Peyer's patch (tissue), 4 donors: ENCODE data around the gene EEF1AKMT3.

ENCODE experiments used
- POLR2A ChIP-seq, 2 donors: fragments of 450-650 bp; IDR thresholded peaks; one replicate each; pipeline ENCODE4 v1.5.1; 2017; ENCODE audit warnings: antibody characterized with exemption in 2 of 2, mild to moderate bottlenecking in 2 of 2, moderate library complexity in 2 of 2
- TF ChIP-seq, protein P1 (sequence below), 6 experiments: fragments of 450-650 bp in 4 of 6; fragments of 200-600 bp in 2 of 6; sonication (generic) in 1 of 6; IDR thresholded peaks; one replicate each; pipeline ENCODE4 v1.5.1; 2017 to 2019; ENCODE audit warnings: antibody characterized with exemption in 6 of 6, mild to moderate bottlenecking in 3 of 6, moderate library complexity in 1 of 6

DNA sequence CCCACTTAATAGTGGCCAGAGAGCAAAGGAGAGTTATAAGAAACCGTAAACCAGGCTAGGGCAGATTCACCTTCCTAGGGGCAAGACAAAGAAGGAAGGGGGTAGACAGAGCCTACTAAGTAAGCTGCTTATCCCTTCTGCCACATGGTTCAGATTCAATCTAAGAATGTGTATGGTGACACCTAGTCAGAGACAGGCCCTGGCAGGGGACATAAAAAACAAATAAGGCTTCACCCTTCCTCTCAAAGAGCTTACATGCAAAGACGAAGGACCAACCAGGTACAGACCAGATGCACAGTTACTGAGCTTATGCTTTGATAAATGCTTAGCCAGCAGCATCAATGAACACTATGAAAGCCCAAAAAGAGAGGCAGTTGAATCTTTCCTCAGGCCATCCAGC, 10.0 kb upstream of the EEF1AKMT3 start:
- TF ChIP-seq, protein P1, sequence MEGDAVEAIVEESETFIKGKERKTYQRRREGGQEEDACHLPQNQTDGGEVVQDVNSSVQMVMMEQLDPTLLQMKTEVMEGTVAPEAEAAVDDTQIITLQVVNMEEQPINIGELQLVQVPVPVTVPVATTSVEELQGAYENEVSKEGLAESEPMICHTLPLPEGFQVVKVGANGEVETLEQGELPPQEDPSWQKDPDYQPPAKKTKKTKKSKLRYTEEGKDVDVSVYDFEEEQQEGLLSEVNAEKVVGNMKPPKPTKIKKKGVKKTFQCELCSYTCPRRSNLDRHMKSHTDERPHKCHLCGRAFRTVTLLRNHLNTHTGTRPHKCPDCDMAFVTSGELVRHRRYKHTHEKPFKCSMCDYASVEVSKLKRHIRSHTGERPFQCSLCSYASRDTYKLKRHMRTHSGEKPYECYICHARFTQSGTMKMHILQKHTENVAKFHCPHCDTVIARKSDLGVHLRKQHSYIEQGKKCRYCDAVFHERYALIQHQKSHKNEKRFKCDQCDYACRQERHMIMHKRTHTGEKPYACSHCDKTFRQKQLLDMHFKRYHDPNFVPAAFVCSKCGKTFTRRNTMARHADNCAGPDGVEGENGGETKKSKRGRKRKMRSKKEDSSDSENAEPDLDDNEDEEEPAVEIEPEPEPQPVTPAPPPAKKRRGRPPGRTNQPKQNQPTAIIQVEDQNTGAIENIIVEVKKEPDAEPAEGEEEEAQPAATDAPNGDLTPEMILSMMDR (IDR thresholded peaks at IDR 0.05) = no peak
- TF ChIP-seq POLR2A (IDR thresholded peaks at IDR 0.05) = no peak
